ENCODE data around the gene RBM17. TPM values are rescaled to one million over a fixed set of nuclear protein-coding genes. Genes with fewer than 3 reads are reported as not detected.

Gene RBM17
- 24.3 and 25.1 TPM in 2 replicates for total RNA-seq

GRCh38 chr10:6088721-6089333 lies at the start of gene RBM17:
TSS of gene RBM17 (plus strand) at chr10:6089034. CDS start at chr10:6097066, 8,032 bp downstream.

DNA sequence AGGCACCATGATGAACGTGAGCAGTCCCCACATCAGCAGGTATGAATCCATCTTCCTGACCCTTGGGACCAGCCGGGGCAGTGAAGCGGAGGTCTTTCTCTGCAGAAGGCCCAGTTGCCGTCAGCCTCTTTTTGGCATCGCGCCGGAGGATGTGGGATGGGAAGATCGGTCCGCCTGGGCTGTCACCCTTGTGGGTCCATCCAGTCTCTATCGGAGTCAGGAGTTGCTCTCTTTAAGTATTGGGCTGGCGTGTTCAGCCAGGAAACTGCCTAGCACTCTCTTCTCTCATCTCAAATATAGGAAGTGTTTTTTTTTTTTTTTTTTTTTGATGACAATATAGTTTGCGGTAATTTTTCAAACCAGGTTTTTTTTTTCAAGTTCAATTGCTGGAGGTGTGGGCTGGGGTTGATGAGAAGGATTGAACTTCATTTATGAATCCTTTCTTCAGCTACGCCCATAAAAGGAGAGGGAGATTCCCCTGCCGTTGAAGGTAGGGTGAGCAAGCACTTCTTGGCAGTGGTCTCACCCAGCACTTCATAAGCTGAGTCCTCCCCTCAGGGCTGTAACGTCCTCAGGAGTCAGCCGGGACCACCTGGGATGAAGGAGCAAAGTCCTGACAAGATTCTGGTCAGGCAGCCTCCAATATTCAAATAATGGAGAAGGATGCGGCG lies 26.6 kb upstream of the RBM17 start, which contains the start of gene IL2RA:
IL2RA (minus strand) TSS at position 267 of the 671 bp plus-strand sequence; CDS start at position 51, 216 bp downstream.

Small RNAs within 50 kb of the gene (small RNA-seq; reads per million reads assigned to genes)
- not detected for gene MIR3155A

Other genes starting within 250 kb of the RBM17 start
- gene ANKRD16, start 199.1 kb upstream of the RBM17 start, total RNA-seq, result 7.3 and 7.5 TPM in 2 replicates
- gene FBH1, start 198.8 kb upstream of the RBM17 start, total RNA-seq, result 81.0 and 114 TPM in 2 replicates
- gene IL15RA, start 111.5 kb upstream of the RBM17 start, total RNA-seq, result 3.0 and 3.4 TPM in 2 replicates
- gene IL2RA, start 26.7 kb upstream of the RBM17 start, total RNA-seq, result not detected in 2 replicates
- 99.7 and 103 TPM in 2 replicates for gene PFKFB3, start 113.9 kb downstream of the RBM17 start, total RNA-seq

All from hair follicle dermal papilla cell (primary cell).